NCI-H2029 (cell line): ENCODE results near the gene RPL18.
"Not testable (repeated sequence)": the region's sequence is repeated elsewhere in the genome, so short reads cannot be mapped to it uniquely, and the experiment has no call there.

Experiments
- DNase-seq: peaks from one replicate; lab custom pipeline; 2025; lab: John Stamatoyannopoulos, UW

The RPL18 gene

GRCh38 chr19:48618916-48619691, at the start of gene RPL18, which contains the start of gene SPHK2:
RPL18 (minus strand) TSS chr19:48619178; CDS start chr19:48619143, 35 bp downstream.
SPHK2 (plus strand) TSS chr19:48619506; CDS start chr19:48620515, 1,009 bp downstream.
- peak; percentile 99 for DNase-seq

GRCh38 chr19:48668761-48669160, 49.8 kb upstream of the RPL18 start:
- no peak for DNase-seq

DNA sequence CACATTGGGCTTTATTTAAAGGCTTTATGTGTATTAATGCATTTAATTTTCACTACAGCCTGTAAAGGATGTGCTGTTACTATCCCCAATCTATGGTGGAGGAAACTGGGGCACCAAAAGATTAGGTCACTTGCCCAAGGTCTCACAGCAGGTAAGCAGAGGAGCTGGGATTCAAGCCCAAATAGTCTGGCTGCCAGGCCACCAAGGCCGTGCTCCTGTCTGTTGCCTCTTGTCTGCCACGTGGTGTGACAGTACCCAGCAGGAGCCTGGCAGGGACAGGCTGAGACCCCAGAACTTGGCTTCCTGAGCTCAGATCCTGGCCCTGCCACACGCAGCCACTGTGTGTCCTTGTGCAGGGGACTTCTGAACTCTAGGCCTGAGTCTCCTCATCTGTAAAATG, 49.4 kb upstream of the RPL18 start:
- no peak for DNase-seq

DNA sequence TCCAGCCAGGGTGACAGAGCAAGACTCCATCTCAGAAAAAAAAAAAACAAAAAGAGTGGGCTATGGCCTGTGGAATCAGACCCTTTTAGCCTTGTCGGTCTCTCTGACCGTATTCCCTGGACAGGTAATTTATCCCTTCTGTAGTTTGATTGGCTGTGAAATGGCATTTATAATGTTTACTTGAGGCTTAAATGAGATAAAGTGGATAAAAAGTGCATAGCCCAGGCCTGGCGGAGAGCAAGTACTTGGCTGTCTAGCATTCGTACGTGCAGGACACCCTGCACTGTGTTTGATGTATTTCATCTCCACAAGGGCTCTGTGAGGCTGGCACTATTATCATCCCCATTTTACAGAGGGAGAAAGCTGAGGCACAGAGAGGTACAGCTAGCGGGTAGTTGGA, 46.8 kb upstream of the RPL18 start:
- no peak for DNase-seq

GRCh38 chr19:48664476-48664875, 45.5 kb upstream of the RPL18 start:
- DNase-seq, result no peak

DNA sequence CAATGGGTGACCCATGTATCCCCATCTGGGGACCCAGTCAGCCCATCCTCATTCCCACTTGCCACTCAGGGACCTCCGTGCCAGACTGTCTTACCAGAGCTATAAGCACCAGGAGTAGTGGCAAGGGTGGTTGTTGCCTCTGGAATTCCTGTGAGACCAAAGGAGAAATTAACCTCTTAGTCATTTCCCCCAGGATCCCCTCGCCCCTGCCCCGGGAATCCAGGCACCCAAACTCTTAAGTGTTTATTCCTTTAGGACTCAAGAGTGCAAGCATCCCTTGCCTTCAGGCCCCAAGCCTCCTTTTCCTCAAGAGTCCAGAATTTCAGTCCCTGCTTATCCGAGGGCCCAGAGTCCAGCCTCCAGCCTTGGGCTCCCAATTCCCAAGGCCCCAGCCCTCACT, 44.7 kb upstream of the RPL18 start:
- no peak for DNase-seq

DNA sequence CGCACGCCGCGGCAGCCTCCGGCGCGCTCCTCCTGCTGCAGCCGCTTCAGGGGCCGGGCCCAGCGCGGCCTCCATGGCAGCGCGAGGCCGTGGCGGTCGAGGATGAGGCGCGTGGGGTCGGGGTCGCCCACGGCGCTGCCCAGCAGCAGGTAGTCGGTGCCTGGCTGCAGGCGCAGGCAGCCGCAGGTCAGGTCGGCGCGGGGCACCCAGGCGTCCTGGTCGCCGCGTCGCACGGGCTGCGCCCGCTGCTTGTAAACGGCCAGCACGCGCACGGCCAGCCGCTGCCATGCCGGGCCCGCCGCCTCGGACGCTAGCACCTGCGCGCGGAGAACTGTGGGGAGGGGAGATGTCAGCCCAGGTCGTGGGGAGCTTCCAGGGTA, 42.7 kb upstream of the RPL18 start:
- no peak for DNase-seq

- peak; percentile 98 for DNase-seq
Observed at GRCh38 chr19:48660852-48661710, 42.1 kb upstream of the RPL18 start.

DNA sequence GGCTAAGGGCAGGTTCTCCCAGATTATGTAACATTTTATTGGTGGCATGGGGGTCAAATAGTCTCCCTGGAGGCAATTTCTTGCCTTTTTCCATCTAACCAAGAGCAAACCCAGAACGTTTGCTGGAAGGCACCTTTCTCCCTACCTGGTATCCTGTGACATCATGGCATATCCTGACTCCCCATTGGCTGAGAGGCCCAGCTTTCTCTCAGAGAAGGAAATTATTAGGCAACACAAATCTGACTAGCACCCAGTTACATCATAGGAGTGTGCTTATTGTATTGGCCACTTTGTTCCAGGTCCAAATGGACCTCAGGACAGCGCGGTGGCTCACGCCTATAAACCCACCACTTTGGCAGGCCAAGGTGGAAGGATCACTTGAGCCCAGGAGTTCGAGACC, 40.8 kb upstream of the RPL18 start:
- DNase-seq, result no peak

DNA sequence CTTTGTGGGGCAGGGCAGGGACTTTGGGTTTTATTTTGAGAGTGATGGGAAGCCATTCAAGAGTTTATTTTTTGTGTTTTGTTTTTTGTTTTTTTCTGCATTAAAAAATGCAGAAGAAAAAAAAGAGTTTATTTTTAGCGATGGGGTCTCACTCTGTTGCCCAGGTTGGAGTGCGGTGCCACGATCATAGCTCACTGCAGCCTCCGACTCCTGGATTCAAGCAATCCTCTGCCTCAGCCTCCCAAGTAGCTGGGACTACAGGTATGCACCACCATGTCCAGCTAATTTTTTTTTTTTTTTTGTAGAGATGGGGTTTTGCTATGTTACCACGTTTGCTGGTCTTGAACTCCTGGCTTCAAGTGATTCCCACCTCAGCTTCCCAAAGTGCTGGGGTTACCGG, 39.5 kb upstream of the RPL18 start:
- no peak for DNase-seq

DNA sequence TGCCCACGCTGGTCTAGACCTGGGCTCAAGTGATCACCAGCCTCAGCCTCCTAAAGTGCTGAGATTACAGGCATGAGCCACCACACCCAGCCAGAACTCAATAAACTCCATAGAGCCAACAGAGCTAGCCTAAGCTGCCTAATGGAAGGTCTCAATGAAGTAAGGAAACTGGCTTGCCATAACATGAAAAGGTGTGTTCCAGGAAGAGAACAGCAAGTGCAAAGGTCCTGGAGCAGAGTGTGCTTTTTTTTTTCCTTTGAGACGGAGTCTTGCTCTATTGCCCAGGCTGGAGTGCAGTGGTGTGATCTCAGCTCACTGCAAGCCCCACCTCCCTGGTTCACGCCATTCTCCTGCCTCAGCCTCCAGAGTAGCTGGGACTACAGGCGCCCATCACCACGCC, 38.9 kb upstream of the RPL18 start:
- not testable (repeated sequence) for DNase-seq

- no peak for DNase-seq
Observed at GRCh38 chr19:48656840-48657474, 38.0 kb upstream of the RPL18 start.

DNA sequence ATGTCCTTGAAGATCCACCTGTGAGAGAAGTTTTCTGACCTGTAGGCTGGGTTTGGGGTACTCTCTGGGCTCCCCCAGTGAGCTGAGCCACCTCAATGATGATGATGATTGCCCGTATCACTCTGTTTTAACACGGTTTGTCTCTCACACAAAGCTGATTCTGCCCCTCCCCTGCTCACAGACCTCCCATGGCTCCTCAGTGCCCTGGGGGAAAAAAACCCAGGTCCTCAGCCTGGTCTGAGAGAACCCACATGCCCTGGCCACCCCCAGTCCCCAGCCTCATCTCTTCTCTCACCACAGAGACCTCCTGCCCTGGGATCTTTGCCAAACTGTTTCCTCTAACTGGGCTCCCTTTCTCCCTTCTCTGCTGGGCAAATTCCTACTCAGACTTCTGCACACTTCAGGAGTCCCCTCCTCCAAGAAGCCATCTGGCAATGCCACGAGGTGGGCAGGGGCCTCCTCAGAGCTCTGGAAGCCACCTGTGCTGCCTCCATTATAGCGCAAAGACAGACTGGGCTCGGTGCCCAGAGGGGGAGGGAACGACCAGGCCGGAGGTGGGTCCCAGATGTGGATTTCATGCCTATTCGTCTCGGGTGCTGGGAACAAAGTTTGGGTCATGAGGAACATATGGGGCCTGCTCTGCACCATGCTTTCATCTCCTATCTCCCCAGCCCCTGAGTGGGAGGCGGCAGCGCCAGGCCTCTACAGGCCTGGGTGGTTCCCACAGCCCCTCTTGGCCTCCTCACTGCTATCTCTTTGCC, 35.5 kb upstream of the RPL18 start:
- no peak for DNase-seq

GRCh38 chr19:48651683-48652048, 32.7 kb upstream of the RPL18 start:
- DNase-seq, result no peak

GRCh38 chr19:48650974-48651682, 32.1 kb upstream of the RPL18 start:
- DNase-seq, result no peak

GRCh38 chr19:48648134-48648533, 29.2 kb upstream of the RPL18 start:
- no peak for DNase-seq

DNA sequence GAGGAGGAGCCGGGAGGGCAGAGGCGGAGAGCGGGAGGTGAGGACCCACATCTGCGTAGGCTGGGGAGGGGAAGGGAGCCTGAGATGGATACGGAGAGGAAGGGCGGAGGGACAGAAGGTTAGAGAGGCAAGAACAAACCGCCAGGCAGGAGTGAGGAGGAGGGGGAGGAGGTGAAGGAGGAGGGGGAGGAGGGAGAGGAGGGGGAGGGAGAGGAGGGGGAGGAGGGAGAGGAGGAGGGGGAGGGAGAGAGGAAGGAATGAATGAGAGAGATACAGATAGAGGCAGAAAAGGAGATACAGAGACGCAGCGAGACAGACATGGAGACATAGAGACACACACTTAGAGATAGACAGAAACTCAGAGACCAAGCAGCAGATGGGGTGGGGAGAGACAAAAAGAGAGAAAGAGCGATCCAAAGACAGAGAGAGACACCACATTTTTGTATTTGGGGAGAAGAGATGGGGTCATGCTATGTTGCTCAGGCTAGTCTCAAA, 27.8 kb upstream of the RPL18 start:
- DNase-seq, result peak; percentile 83

DNA sequence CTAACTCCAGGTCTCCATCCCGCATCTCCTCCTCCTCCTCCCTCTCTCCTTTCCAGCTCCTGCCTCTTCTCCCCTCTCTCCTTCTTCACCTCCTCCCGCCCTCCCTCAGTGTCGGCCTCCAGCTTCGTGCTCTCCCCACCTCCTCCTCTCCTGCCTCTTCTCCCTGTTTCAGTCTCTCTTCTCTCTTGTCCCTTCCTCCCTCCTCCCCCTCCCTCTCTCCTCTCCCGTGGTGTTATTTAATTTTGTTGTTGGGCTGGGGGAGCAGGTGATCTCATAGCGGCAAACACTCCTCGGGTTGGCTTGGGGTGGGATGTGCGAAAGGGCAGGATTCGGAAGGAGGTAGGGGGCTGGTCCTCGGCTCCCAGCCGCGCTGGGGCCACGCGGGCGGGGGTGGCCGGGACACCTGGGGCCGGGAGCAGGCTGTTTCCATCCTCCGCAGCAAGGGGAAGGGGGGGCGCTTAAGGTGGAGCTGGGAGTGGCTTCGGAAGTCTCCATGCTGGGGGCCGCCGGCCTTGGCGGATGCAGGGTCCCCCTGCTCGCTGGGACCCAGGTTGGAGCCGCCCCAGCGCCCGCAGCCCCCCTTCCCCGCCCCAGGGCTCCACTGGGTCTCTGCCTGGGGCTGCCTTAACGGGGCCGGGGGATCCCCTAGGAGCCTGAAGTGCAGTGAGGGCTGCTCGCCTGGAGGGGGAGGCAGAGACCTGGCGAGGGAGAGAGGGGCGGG, 27.2 kb upstream of the RPL18 start, which contains the start of gene CA11:
CA11 (minus strand) TSS at position 187 of the 721 bp plus-strand sequence. CDS start 555 bp downstream, outside the sequence.
- DNase-seq, result peak; percentile 76

GRCh38 chr19:48645620-48646000, 26.6 kb upstream of the RPL18 start:
- no peak for DNase-seq
